ENCODE measurements around the gene SSTR3.

DNA sequence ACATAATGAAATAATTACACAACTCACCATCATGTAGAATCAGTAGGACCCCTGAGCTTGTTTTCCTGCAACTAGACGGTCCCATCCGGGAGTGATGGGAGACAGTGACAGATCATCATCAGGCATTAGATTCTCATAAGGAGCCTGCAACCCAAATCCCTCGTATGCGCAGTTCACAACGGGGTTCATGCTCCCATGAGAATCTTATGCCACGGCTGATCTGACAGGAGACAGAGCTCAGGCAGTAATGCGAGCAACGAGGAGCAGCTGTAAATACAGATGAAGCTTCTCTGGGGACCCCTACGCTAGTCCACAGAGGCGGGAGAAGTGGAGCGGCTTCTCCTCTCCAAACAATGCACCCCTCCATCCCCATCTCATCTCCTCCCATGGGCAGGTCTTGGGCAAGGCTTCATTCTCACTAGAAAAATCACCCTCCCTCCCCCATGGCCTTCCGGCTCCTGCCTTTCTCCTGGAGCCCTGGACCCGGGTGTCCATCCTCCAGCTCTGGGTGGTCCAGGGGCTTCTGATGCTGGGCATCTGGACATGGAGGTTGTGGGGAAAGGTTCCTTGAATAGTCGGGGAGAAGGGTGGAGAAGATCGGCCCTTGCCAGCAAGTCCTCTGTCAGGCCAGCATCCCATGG is 48.0 kb upstream of the SSTR3 start:
- TF ChIP-seq, protein P1, sequence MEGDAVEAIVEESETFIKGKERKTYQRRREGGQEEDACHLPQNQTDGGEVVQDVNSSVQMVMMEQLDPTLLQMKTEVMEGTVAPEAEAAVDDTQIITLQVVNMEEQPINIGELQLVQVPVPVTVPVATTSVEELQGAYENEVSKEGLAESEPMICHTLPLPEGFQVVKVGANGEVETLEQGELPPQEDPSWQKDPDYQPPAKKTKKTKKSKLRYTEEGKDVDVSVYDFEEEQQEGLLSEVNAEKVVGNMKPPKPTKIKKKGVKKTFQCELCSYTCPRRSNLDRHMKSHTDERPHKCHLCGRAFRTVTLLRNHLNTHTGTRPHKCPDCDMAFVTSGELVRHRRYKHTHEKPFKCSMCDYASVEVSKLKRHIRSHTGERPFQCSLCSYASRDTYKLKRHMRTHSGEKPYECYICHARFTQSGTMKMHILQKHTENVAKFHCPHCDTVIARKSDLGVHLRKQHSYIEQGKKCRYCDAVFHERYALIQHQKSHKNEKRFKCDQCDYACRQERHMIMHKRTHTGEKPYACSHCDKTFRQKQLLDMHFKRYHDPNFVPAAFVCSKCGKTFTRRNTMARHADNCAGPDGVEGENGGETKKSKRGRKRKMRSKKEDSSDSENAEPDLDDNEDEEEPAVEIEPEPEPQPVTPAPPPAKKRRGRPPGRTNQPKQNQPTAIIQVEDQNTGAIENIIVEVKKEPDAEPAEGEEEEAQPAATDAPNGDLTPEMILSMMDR (conservative IDR thresholded peaks at IDR 0.05; ENCODE audit: low read depth, low read length), result no peak
- TF ChIP-seq EZH2 (IDR thresholded peaks at IDR 0.05; ENCODE audit: borderline replicate concordance, low read depth, low read length, poor library complexity, severe bottlenecking), result no peak
